ENCODE results near the gene TANC1.
A peak's percentile ranks its signal among the peaks of the same experiment; 100 is the strongest.

Gene TANC1

GRCh38 chr2:158940356-158940755 lies 28.1 kb upstream of the TANC1 start:
- in situ Hi-C loops (cut with HindIII; ENCODE audit: low sequenced_read_pairs): no loop called here
- DNase-seq (ENCODE audit: low read depth, low spot score): no peak
- TF ChIP-seq, protein P1, sequence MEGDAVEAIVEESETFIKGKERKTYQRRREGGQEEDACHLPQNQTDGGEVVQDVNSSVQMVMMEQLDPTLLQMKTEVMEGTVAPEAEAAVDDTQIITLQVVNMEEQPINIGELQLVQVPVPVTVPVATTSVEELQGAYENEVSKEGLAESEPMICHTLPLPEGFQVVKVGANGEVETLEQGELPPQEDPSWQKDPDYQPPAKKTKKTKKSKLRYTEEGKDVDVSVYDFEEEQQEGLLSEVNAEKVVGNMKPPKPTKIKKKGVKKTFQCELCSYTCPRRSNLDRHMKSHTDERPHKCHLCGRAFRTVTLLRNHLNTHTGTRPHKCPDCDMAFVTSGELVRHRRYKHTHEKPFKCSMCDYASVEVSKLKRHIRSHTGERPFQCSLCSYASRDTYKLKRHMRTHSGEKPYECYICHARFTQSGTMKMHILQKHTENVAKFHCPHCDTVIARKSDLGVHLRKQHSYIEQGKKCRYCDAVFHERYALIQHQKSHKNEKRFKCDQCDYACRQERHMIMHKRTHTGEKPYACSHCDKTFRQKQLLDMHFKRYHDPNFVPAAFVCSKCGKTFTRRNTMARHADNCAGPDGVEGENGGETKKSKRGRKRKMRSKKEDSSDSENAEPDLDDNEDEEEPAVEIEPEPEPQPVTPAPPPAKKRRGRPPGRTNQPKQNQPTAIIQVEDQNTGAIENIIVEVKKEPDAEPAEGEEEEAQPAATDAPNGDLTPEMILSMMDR (IDR thresholded peaks at IDR 0.05; ENCODE audit: low read depth, low read length): no peak
- no peak overlapping the region for H3K4me3 ChIP-seq (ENCODE audit: low read depth, low read length)

GRCh38 chr2:158943973-158944372 lies 24.5 kb upstream of the TANC1 start:
- DNase-seq (ENCODE audit: low read depth, low spot score): no peak
- TF ChIP-seq, protein P1 (IDR thresholded peaks at IDR 0.05; ENCODE audit: low read depth, low read length): no peak
- in situ Hi-C loops (cut with HindIII; ENCODE audit: low sequenced_read_pairs): no loop called here
- H3K4me3 ChIP-seq (ENCODE audit: low read depth, low read length): no peak overlapping the region

- DNase-seq (ENCODE audit: low read depth, low spot score): no peak
- TF ChIP-seq, protein P1 (IDR thresholded peaks at IDR 0.05; ENCODE audit: low read depth, low read length): no peak
- in situ Hi-C loops (cut with HindIII; ENCODE audit: low sequenced_read_pairs): no loop called here
- no peak overlapping the region for H3K4me3 ChIP-seq (ENCODE audit: low read depth, low read length)
Observed at GRCh38 chr2:158948964-158949699, 19.3 kb upstream of the TANC1 start.

DNA sequence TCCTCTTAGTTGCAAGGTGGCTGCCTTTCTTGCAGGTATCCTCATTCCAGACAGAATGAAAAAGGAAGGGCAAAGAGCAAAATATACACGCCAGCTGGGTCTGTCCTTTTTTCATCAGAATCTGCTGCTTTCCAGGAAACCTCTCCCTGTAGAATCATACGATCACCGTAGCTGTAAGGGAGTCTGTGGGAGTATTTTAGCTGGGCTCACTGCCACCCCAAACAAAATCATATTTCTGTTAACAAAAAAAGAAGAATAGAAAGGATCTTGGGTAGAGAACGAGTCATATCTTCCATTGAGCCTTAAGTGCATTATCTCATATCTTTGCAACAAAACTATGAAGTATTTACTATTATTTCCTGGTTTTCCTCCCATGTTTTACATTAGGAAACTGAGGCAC lies 15.0 kb upstream of the TANC1 start:
- H3K4me3 ChIP-seq (ENCODE audit: low read depth, low read length): no peak overlapping the region
- in situ Hi-C loops (cut with HindIII; ENCODE audit: low sequenced_read_pairs): no loop called here
- DNase-seq (ENCODE audit: low read depth, low spot score): peak; percentile 85
- TF ChIP-seq, protein P1 (IDR thresholded peaks at IDR 0.05; ENCODE audit: low read depth, low read length): no peak

GRCh38 chr2:158953926-158954763 lies 14.3 kb upstream of the TANC1 start:
- in situ Hi-C loops (cut with HindIII; ENCODE audit: low sequenced_read_pairs): no loop called here
- no peak overlapping the region for H3K4me3 ChIP-seq (ENCODE audit: low read depth, low read length)
- TF ChIP-seq, protein P1 (IDR thresholded peaks at IDR 0.05; ENCODE audit: low read depth, low read length): no peak
- DNase-seq (ENCODE audit: low read depth, low spot score): peak; percentile 93

- DNase-seq (ENCODE audit: low read depth, low spot score): no peak
- TF ChIP-seq, protein P1 (IDR thresholded peaks at IDR 0.05; ENCODE audit: low read depth, low read length): no peak
- in situ Hi-C loops (cut with HindIII; ENCODE audit: low sequenced_read_pairs): no loop called here
- H3K4me3 ChIP-seq (ENCODE audit: low read depth, low read length): no peak overlapping the region
Observed at GRCh38 chr2:158955842-158956365, 12.5 kb upstream of the TANC1 start.
